Fibroblast of the aortic adventitia (primary cell): ENCODE measurements around the gene ABCA8. TPM values are rescaled to one million over a fixed set of nuclear protein-coding genes. Genes with fewer than 3 reads are reported as not detected.

Experiments used
- DNase-seq: peaks from one replicate; pipeline ENCODE4 v3.0.0-alpha.2; 2010; ENCODE audit warnings: low read depth
- H3K4me3 ChIP-seq: 2 replicates; pipeline ENCODE4 v1.5.1; 2011; ENCODE audit warnings: low read depth, mild to moderate bottlenecking, control low read depth, low read length, moderate library complexity
- CTCF ChIP-seq: IDR thresholded peaks from 2 replicates; pipeline ENCODE4 v1.5.1; 2011; ENCODE audit warnings: mild to moderate bottlenecking, low read length, control low read depth, inconsistent platforms; ENCODE audit not compliant: insufficient read depth
- total RNA-seq: library from RNA; depleted of rRNA; stranded (reverse); fragments of >200 nt; gene quantifications from 2 replicates; pipeline ENCODE4 v1.2.3, GENCODE V29; 2012; ENCODE audit warnings: low replicate concordance

ABCA8 gene
- total RNA-seq, 1 donor, result 93.5 TPM

- DNase-seq, result no peak
- TF ChIP-seq CTCF, result no peak
- H3K4me3 ChIP-seq, result no peak overlapping the region
These were observed 134.2 kb downstream of the ABCA8 start for GRCh38 chr17:68820825-68821481.

- TF ChIP-seq CTCF, result no peak
- DNase-seq, result no peak
- no peak overlapping the region for H3K4me3 ChIP-seq
These were observed 134.7 kb downstream of the ABCA8 start for GRCh38 chr17:68820476-68820824.

- TF ChIP-seq CTCF, result no peak
- H3K4me3 ChIP-seq, result no peak overlapping the region
- no peak for DNase-seq
These were observed 135.7 kb downstream of the ABCA8 start for GRCh38 chr17:68819465-68819864.

Other genes with a start within 250 kb of the ABCA8 start
- 122 and 235 TPM in 2 replicates for gene ABCA9, start 105.5 kb upstream of the ABCA8 start, total RNA-seq
- gene ABCA6, start 186.5 kb upstream of the ABCA8 start, total RNA-seq, result 192 and 340 TPM in 2 replicates